ENCODE measurements around the gene SLX4IP. TPM values are rescaled to one million over a fixed set of nuclear protein-coding genes. Genes with fewer than 3 reads are reported as not detected.

The SLX4IP gene
- total RNA-seq, 1 donor from 2014 or later, result 3.0 TPM

DNA sequence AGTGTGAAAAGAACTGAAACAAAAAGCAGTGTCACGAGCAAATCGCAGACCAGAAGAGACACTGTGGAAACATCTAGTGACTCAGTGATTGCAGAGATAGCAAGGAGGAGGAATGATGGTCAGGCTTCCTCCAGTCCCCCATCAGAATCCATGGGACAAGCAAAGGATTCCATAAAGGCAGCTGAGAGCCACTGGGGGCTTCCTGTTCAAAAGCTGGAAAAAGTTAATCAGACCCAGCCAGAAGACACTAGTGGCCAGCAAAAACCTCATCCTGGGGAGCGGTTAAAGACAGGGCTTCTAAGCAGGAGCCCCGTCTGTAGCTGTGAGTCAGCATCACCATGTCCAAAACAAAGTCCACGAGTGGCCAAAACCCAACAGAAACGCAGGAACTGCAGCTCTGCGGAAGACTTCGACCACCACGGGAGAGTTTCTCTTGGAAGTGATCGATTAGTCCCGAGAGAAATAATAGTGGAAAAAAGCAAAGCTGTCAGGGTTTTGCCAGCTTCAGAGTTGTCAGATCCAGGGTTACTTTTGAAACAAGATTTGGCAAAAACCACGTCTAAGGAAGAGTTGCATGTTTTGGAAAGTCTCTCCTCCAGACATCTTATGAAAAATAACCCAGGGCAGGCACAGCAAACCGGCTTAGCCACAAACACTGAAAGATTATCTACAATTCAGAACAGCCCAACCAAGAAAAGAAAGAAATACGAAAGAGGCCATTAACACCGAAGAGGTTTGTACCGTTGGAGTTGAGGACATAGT lies 187.7 kb downstream of the SLX4IP start:
- ATAC-seq, result no peak
- DNase-seq (ENCODE audit: low spot score), result no peak

DNA sequence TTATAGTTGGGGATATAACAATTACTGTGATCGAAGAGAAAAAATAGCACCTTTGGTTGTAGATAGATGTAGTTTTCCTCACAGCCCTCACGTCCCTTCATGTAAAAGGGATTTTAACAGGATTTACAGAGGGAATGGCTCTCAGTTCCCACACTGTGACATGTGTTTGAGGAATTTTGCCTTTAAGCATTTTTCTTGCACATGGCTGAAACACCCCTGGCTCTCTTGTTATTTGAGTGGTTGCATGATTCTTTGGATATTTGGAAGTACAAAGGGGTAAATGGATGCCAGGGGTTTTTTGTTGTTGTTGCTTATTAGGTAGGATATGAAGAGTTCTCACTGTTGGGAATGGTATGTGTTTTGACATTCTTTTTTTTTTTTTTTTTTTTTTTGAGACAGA lies 190.5 kb downstream of the SLX4IP start:
- ATAC-seq (no peak), DNase-seq (ENCODE audit: low spot score) (no peak)

DNA sequence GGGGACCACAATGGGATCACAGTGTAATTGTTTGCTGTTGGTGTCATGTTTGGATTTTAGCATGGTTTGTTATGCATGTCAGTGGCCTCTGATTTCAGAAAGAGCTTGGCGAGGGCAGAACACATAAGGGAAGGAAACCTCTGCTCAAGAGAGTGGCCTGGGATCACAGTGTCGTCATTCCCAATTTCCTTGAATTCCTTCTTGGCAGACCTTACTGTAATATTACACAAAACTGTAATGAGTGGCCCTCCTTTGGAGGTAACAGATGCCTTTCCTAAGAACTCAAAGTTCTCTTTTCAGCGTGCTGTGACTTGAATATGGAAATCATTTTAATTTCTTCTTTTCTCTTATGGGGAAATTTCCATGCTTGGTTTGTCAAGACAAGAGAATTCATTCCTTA lies 191.8 kb downstream of the SLX4IP start:
- no peak for DNase-seq (ENCODE audit: low spot score)
- no peak for ATAC-seq

DNA sequence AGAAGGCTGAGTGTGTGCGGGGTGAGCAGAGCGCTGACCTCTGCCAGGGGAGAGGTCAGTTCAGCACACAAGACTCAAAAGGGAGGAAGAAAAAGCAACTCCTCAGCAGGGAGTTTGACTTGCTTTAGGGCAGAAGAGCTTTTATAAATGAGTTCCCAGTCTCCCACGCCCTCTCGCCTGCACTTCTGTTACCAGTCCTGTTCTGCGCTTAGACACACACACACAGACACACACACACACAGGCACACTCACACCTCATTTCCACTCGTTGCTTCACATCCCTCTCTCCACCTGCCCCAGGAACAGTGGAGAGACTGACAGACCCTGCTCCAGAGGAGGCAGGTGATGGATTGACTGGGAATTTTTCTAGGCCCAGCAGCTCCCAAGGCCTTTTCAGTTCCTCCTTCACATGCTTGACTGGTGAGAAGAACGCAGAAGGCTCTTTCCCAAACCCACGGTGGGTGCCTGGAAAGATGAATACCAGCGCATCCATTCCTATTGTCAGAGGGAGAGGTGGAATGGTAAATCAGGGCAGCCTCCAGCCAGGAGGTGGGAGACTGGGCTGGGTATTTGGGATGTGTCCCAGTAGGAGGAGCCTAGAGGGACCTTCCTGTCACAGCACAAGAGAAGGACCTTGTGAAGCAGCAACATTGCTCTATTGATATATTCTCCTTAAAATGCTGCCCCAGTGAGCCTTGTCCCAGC lies 195.0 kb downstream of the SLX4IP start:
- DNase-seq (ENCODE audit: low spot score) (no peak), ATAC-seq (no peak)

DNA sequence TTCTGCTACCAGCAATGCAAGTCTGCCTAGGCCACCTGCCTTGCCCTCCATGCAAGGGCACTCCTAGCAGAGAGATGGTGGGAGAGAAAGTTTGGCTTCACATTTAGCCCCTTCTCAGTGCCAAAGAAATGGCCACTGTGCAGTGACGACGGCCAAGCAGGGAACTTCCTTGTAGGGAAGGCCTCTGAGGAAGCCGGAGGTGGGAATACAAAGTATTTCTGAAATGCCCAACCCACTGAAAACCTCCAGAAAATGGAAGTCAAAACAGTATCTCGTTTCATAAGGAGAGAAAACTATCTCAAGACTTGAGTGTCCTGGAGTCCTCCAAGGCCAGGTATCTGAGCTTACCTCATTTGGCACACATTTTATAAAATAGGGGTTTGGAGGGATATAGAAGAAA lies 196.0 kb downstream of the SLX4IP start:
- no peak for ATAC-seq
- DNase-seq (ENCODE audit: low spot score), result no peak

DNA sequence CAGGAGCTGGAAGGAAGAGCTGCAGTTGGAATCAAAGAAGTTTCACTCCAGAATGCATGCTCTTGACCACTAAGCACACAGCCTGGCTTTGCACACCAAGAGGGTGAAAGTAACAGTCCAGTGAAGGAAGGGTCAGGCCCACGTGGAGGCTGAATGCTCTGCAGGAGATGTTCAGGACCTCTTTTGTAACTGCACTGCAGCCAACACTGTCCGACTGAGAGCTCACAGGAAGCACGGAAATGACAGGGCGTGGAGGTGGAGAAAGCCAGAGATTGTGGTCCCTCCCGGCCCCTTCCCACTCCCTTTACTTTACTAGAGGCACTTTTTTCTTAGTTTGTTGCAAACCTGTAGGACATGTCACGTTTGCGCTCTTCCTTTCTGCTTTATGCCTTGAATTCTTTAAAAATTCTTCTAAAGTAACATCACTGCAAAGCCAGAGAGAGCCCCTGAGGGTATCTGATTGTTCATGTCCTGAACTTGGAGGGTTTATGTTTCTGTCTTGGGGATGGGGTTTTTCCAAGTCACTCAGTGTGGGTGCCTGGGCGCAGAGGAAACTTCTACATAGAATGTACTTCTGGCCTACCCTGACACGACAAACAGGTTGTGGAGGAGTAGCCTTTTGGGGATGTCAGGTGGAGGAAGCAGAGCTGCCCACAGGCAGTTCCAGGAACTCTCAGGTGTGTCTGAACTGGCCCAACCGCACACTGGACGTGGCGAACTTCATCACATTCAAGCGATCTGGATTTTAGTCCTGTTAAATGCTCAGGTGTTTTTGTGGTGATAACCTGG lies 197.8 kb downstream of the SLX4IP start:
- DNase-seq (ENCODE audit: low spot score) (no peak), ATAC-seq (no peak)

DNA sequence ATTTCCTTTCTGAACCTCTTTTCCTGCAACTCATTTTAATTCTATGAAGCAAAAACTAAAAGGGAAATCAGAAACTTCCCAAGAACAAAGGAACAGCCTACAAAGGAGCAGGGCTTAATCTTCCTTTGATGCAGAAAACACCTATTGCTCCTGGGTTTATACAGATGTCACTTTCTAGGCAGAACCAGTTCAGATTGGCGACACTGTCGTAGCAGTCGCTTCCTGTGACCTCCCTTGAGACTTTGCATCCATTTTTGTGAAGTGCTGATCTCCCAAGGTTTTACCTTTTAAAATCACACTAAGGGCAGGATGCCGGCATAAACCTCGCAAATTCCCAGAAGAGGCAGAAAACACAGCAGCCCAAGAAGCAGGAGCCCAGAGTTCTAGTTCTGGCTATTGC lies 198.6 kb downstream of the SLX4IP start:
- DNase-seq (ENCODE audit: low spot score), result no peak
- no peak for ATAC-seq

DNA sequence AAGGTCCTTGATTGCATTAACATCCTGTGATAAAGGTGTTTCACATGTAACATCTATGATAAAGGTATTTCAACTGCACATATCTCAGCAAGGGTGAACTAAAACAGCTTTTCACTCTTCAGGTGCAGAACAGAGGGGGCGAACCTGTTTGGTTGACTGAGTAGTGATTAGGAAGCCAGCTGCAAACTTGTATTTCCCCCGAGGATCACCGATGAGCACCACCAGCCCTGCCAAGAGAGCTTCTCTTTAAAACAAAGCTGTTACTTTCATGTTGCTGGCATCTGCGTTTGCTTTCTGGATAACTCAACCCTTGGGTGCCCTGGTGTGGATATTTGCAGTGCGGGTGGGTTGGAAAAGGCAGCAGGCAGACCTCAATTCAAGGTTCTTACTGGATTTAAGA lies 199.1 kb downstream of the SLX4IP start:
- ATAC-seq (no peak), DNase-seq (ENCODE audit: low spot score) (no peak)

DNA sequence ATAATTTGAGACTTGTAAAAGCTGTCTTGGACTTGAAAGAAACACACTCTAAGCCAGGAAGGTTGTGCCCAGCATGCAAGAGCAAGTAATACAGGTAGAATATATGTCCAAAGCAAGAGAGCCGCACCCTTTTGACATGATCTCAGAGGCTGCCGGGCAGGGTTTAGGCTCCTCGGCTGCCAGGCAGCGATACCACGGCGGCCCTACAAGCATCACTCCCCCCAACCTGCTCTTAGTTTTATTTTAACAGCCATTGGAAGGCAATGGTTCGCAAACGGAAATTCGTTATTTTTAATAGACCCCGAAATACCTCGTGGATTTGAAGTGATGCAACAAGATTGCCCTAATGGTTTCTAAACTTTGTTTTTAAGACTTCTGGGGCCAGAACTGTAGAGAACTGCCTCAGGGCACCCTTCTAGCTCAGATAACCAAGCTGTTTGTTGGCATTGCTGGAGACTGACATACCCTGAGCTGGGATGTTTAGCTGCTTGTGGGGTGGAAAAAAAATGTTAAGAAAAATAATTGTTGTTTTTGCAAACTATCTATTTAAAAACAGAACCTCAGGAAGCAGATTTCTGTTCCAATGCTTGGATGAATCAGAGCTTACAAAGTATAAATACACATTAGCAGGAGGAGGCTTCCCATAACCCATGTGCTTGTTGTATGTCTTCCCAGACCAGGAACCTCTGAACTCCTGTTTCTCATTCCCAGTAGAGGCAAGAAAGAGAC lies 199.7 kb downstream of the SLX4IP start:
- ATAC-seq (no peak), DNase-seq (ENCODE audit: low spot score) (no peak)

DNA sequence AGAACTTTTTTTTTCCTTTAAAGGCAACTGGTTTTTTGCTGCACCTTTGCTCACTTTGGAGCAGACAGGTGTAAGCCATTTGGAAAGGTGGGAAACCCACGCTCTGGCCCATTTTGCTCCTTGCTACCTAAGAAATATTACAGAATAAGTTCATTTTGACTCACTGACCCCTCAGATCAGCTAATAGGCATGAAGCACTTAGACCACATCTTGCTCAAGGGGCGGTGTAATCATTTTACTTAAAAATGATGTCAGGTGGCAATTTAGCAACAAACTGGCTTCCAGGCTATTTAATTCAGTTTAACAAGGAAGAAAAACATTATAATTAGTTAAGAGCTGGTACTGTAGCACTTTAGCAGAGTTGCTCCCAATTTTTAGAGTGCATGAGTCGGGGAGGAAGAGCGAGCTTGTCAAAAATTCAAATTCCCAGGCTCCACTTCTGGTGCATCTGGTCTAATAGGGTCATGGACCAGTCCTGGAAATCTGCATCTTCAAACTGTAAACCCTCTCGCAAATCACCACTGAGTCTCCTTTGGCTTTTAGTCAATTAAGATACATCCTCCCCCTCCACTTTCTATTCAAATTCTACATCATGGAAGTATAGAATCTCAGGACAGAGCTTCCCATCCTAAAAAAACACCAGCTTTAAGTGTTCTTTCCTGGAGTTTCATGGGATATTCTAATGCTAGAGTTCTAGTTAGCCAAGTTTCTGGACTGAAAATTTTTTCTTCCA lies 200.5 kb downstream of the SLX4IP start:
- ATAC-seq (no peak), DNase-seq (ENCODE audit: low spot score) (no peak)

DNA sequence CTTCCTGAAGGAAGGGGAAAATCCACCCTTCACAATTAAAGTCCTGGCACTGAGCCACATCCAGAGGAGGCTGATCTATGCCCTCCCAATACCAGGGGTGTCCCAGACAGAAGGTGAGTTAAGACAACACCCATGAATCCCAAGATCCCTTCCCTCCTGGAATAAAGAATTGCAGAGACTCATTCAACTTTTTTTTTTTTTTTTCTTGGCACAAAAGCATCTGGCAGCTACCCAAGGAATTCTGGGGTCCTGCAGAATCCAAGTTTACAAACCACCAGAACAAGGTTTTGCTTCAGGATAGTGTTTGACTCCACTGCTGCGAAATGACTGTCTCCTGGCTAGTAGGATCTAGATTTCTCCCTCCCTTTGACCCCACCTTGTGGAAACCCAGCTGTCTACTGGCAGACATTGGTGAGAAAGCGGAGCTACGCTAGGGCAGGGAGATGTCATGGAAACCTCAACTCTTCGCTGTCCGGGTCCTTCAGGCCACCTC lies 201.3 kb downstream of the SLX4IP start:
- no peak for DNase-seq (ENCODE audit: low spot score)

DNA sequence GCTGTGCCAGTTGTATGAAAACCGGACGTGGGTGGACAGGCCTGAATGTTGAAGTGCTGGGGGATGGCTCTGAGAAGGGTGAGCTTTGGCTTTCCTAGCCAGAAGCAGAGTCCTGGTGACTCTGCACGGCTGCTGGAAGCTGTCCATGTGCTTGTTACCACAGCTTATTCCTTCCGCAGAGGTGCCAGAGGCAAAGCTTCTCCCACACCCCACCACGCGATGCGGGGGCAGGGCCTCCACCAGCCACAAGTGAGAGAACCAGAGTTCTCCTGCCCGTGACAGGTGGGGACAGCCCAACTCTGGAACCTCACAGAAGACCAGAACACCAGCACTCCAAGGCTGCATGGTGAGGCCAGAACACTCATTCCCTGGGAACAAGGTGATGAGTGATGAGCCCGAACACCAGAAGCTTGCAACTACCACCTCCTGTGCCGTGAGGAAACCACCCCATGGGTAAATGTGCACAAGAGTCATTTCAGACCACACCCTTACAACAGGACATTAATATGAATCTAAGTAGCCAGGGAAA lies 202.0 kb downstream of the SLX4IP start:
- ATAC-seq (no peak), DNase-seq (ENCODE audit: low spot score) (no peak)

More for the DNA sequence above, 201.3 kb downstream of the SLX4IP start:
- ATAC-seq, result no peak

DNA sequence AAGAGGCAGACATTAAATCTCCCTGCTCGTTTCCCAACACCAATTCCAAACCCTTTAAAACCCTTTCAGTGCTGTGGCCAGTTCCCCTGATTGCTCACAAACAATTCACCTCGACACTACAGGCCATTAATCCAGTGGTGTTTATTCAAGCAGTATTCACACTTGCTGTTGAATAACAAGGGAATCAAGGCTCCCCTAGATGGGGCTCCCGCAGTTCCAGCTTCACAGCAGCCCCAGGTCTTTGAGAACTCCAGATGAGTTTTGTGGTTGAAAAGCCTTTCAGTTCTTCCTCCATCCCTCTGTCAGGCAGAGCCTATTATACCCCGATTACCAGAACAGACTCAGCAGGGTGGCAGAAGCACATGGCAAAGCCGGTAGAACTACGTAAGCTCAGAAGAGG lies 202.5 kb downstream of the SLX4IP start:
- ATAC-seq (no peak), DNase-seq (ENCODE audit: low spot score) (no peak)

DNA sequence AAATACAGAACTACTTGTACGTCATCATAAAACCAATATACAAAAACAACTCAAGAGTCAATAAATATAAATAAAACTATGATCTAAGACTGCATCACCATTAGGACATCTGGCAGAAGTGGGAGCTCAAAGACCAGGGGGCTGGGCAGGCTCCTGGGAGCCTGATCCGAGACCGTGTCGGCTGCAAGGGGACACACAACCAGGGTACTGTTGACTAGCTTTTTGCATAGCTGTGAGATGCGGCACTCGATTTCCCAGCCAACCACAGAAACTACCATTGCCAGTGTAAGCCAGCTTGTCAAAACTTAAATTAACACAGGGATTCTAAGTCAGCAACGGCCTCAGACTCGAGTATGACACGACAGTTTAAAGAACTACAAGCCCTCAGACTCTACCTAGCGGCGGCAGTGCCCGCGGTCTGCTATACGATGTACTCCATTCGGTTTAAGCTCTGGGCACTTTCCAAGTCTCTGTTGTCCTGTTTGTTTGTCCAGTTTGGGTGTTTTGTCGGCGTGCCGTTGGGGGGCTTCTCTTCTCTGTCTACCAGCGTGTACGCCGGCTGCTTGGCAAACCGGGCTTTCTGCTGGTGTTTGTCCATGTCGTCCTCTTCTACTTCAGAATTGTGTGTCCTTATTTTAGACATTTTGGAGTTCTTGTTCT lies 204.1 kb downstream of the SLX4IP start:
- DNase-seq (ENCODE audit: low spot score) (no peak), ATAC-seq (no peak)

DNA sequence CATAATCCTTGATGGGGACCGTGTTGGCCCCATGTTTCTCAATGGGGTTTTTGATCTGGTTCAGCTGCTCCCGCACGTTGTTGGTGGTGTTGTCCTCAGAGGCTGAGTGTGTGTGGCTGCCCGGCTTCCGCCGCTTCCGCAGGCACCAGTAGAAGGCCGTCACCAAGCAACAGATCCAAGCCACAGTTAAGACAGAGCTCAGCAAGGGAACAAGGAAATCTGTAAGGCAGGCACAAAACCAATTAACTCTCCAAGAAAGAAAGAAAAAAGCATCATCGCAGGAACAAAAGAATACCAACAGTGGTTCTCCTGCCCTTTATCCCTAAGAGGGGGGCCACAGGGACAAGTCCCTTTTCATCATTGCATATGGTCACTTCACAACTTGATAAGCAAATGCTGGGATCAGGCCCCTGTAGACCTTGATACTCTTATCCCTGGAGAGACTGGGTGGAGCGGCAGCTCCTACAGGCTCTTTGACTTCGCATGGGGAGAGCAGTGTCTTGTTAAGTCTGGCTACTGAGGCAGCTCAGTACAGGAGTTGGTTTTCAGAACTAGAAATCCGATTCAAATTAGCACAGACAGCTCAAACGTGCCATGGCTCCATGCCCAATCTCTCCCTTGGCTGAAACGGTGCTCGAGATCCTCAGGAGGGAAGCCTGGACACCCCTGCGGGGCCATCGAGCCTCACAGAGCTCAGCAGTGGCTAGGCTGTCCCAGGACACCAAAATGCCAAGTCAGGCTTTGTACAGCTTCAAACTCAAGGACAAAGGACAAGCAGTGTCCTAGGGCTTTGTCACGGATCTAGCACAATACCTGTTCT lies 204.8 kb downstream of the SLX4IP start:
- DNase-seq (ENCODE audit: low spot score), result no peak
- ATAC-seq, result no peak

DNA sequence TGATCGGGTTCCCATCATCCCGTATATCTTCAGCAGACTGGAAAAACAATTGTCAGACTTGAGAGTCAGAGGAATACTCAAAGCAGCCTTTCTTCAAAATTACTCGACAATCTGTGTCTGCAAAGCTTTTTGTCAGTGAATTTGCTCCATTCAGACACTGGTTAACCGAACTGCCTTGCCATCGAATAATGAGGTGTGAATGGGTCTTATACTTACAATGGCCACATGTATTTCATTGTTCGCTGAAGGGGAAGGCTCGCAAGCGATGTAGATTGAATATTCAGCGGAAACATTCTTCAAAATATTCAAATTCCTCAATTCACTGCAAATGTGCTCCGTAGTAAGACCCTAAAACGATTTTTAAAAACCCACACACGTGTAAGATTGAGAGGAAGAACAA lies 205.8 kb downstream of the SLX4IP start:
- no peak for ATAC-seq
- DNase-seq (ENCODE audit: low spot score), result no peak

DNA sequence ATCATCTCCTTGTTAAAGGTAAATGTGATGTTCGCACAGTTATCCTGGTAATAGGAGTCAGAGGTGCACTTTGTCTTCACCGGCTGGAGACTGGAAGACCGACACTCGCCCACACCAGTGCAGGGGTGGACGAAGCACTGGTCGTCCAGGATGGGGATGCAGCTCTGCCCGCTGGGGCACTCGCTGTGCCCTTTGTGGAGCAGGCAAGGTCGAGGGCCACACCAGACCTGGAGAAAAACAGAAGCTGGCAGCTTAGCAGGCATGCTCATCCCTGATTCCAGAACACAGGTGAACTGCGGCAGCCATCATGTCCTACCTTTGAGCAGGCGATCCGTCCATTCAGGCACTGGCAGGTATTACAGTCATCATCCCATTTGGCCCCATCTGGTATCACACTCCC lies 206.4 kb downstream of the SLX4IP start:
- ATAC-seq, result no peak
- no peak for DNase-seq (ENCODE audit: low spot score)

DNA sequence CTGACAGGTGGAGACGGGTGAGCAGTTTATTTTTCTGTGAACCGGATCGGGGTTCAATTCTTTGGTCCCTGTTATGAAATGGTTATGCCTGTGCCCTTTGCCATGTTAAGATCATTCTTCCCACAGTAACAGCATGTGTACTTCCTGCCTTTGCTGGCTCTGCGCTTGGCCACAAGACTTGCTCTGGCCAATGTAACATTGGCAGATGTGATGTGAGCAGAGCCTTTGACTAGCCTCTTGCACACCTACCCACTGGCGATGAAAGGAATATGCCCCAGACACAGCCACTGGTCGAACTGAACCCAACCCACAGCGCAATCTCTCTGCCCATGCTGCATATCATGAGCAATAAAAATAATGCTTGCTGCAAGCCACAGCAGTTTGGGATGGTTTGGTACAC lies 206.8 kb downstream of the SLX4IP start:
- DNase-seq (ENCODE audit: low spot score) (no peak), ATAC-seq (no peak)

Measured in left lobe of liver (tissue), 2 donors.